SK-N-SH treated with all-trans-retinoic acid at 6 μM for 48 hours (cell line): ENCODE results near the gene NEIL3.

Source experiments
- BACH2 ChIP-seq: fragments of 250-450 bp; sonication (Bioruptor Pico); IDR thresholded peaks from 2 replicates; pipeline ENCODE4 v1.9.0; 2021; ENCODE audit warnings: mild to moderate bottlenecking, borderline replicate concordance
- GLIS3 ChIP-seq: fragments of 250-450 bp; sonication (Bioruptor Pico); IDR thresholded peaks from 2 replicates; pipeline ENCODE4 v1.5.0; 2020; ENCODE audit warnings: mild to moderate bottlenecking, moderate library complexity
- PATZ1 ChIP-seq: fragments of 250-450 bp; sonication (Bioruptor Pico); IDR thresholded peaks from 2 replicates; pipeline ENCODE4 v1.8.0; 2020; ENCODE audit warnings: mild to moderate bottlenecking, moderate library complexity, borderline replicate concordance
- PPARA ChIP-seq: fragments of 250-450 bp; sonication (Bioruptor Pico); IDR thresholded peaks from 2 replicates; pipeline ENCODE4 v1.5.0; 2020; ENCODE audit warnings: mild to moderate bottlenecking, borderline replicate concordance
- TOX ChIP-seq: fragments of 250-450 bp; sonication (Bioruptor Pico); IDR thresholded peaks from 2 replicates; pipeline ENCODE4 v1.8.0; 2021; ENCODE audit warnings: mild to moderate bottlenecking, moderate library complexity, borderline replicate concordance
- TF ChIP-seq, protein P1 (sequence below): fragments of 250-450 bp; sonication (Bioruptor Pico); IDR thresholded peaks from 2 replicates; pipeline ENCODE4 v1.8.0; 2021; ENCODE audit warnings: low read depth, mild to moderate bottlenecking, moderate library complexity, borderline replicate concordance
- TF ChIP-seq, protein P2 (sequence below): fragments of 250-450 bp; sonication (Bioruptor Pico); IDR thresholded peaks from 2 replicates; pipeline ENCODE4 v1.5.0; 2020; ENCODE audit warnings: mild to moderate bottlenecking, moderate library complexity

DNA sequence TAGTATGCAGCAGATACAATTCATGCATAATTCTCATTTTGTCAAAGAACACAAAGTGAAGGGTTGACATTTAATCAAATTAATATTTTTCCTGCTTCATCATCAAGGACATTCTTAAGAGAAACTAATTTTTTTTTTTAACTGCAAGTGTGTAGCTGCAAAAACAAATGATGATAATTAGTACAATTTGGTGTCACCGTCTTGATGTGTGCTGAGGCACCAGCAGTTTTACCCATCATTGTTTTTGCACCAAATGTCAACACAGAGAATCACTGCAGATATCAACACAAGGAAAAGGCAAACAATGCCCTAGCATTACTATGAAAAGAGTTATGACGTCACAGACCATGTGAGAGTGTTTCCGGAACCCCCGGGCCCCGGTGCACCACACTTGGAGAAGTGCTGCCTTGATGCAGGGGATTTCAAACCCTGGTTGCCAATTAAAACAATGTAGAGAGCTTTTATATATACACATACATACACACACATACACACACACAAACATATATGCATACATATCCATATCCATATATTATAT is 76.7 kb downstream of the NEIL3 start:
- TF ChIP-seq GLIS3 (CRISPR knock-in tag) (no peak), BACH2 (no peak), TOX (no peak), PATZ1 (CRISPR knock-in tag) (no peak), PPARA (CRISPR knock-in tag) (no peak)
- TF ChIP-seq, protein P1, sequence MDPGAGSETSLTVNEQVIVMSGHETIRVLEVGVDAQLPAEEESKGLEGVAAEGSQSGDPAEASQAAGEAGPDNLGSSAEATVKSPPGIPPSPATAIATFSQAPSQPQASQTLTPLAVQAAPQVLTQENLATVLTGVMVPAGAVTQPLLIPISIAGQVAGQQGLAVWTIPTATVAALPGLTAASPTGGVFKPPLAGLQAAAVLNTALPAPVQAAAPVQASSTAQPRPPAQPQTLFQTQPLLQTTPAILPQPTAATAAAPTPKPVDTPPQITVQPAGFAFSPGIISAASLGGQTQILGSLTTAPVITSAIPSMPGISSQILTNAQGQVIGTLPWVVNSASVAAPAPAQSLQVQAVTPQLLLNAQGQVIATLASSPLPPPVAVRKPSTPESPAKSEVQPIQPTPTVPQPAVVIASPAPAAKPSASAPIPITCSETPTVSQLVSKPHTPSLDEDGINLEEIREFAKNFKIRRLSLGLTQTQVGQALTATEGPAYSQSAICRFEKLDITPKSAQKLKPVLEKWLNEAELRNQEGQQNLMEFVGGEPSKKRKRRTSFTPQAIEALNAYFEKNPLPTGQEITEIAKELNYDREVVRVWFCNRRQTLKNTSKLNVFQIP (CRISPR knock-in tag), result no peak
- TF ChIP-seq, protein P2, sequence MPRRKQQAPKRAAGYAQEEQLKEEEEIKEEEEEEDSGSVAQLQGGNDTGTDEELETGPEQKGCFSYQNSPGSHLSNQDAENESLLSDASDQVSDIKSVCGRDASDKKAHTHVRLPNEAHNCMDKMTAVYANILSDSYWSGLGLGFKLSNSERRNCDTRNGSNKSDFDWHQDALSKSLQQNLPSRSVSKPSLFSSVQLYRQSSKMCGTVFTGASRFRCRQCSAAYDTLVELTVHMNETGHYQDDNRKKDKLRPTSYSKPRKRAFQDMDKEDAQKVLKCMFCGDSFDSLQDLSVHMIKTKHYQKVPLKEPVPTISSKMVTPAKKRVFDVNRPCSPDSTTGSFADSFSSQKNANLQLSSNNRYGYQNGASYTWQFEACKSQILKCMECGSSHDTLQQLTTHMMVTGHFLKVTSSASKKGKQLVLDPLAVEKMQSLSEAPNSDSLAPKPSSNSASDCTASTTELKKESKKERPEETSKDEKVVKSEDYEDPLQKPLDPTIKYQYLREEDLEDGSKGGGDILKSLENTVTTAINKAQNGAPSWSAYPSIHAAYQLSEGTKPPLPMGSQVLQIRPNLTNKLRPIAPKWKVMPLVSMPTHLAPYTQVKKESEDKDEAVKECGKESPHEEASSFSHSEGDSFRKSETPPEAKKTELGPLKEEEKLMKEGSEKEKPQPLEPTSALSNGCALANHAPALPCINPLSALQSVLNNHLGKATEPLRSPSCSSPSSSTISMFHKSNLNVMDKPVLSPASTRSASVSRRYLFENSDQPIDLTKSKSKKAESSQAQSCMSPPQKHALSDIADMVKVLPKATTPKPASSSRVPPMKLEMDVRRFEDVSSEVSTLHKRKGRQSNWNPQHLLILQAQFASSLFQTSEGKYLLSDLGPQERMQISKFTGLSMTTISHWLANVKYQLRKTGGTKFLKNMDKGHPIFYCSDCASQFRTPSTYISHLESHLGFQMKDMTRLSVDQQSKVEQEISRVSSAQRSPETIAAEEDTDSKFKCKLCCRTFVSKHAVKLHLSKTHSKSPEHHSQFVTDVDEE (CRISPR knock-in tag), result no peak
